Loucy (cell line): ENCODE results near the gene BUD23.

Source experiments
- H2AFZ ChIP-seq: fragments of 200-600 bp; sonication (generic); 2 replicates; pipeline ENCODE4 v1.6.0; 2016; ENCODE audit warnings: antibody characterized with exemption, mild to moderate bottlenecking, low read length, moderate library complexity
- H3F3A ChIP-seq: fragments of 200-600 bp; 2 replicates; pipeline ENCODE4 v1.6.0; 2016; ENCODE audit warnings: antibody characterized with exemption, low read depth, mild to moderate bottlenecking
- H3K27me3 ChIP-seq: fragments of 200-600 bp; sonication (generic); 2 replicates; pipeline ENCODE4 v1.6.1; 2014; ENCODE audit warnings: low read length, mild to moderate bottlenecking; ENCODE audit not compliant: insufficient read depth, poor library complexity, severe bottlenecking
- H3K36me3 ChIP-seq: fragments of 200-600 bp; sonication (generic); 2 replicates; pipeline ENCODE4 v1.6.1; 2016; ENCODE audit warnings: low read length; ENCODE audit not compliant: insufficient read depth
- H3K4me1 ChIP-seq: fragments of 200-600 bp; sonication (generic); 2 replicates; pipeline ENCODE4 v1.5.1; 2014; ENCODE audit warnings: low read length, mild to moderate bottlenecking; ENCODE audit not compliant: insufficient read depth, poor library complexity, severe bottlenecking
- H3K4me2 ChIP-seq: fragments of 200-600 bp; sonication (generic); 2 replicates; pipeline ENCODE4 v1.6.0; 2014; ENCODE audit warnings: antibody characterized with exemption, low read length, low read depth, mild to moderate bottlenecking; ENCODE audit not compliant: poor library complexity, severe bottlenecking
- H3K4me3 ChIP-seq: fragments of 200-600 bp; sonication (generic); 2 replicates; pipeline ENCODE4 v1.5.1; 2014; ENCODE audit warnings: low read length, mild to moderate bottlenecking, mixed read lengths; ENCODE audit not compliant: poor library complexity, severe bottlenecking
- H3K79me2 ChIP-seq: fragments of 200-600 bp; sonication (generic); 2 replicates; pipeline ENCODE4 v1.6.1; 2014; ENCODE audit warnings: low read length; ENCODE audit not compliant: insufficient read depth
- H3K9ac ChIP-seq: fragments of 200-600 bp; sonication (generic); 2 replicates; pipeline ENCODE4 v1.6.0; 2014; ENCODE audit warnings: mild to moderate bottlenecking, low read depth, low read length, moderate library complexity; ENCODE audit not compliant: poor library complexity, severe bottlenecking
- H3K9me2 ChIP-seq: fragments of 200-600 bp; sonication (generic); replicated peaks from 2 replicates; pipeline ENCODE4 v1.6.1; 2016; ENCODE audit warnings: low read depth, low read length, mixed read lengths
- H3K9me3 ChIP-seq: fragments of 200-600 bp; sonication (generic); 2 replicates; pipeline ENCODE4 v1.6.1; 2014; ENCODE audit warnings: mild to moderate bottlenecking, antibody characterized with exemption, low read length, low read depth; ENCODE audit not compliant: insufficient read depth
- H4K20me1 ChIP-seq: fragments of 200-600 bp; sonication (generic); 2 replicates; pipeline ENCODE4 v1.6.0; 2014; ENCODE audit warnings: antibody characterized with exemption, low read length, mild to moderate bottlenecking; ENCODE audit not compliant: insufficient read depth, poor library complexity, severe bottlenecking
- EZH2phosphoT487 ChIP-seq: fragments of 200-600 bp; IDR thresholded peaks from 2 replicates; pipeline ENCODE4 v1.6.1; 2018; ENCODE audit warnings: antibody characterized with exemption, mild to moderate bottlenecking, moderate library complexity, borderline replicate concordance
- TF ChIP-seq, protein P1 (sequence below): fragments of 200-600 bp; sonication (generic); conservative IDR thresholded peaks from 2 replicates; pipeline ENCODE4 v1.5.1; 2014; ENCODE audit warnings: mild to moderate bottlenecking, antibody characterized with exemption, low read length

The BUD23 gene

DNA sequence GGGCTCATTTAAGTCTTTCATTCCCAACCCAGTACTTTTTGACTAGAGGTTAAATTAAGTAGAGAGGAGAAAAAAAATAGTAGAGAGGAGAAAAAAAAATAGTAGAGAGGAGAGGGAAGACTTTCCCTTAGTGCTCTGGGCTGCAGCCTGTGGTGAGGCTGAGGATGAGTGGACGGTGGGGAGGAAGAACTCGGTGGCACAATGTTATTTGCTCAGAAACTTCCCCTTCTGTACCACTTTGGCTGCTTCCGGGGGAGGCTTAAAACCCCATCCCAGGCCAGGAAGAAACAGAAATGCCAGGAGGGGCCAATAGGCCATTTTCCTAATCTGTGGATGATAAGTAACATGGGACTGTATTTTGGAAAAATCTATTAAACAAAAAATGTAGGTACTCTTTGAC is 44.5 kb upstream of the BUD23 start:
- no peak overlapping the region for H3K4me2 ChIP-seq
- no peaks in the 10 kb centered on the region for H4K20me1 ChIP-seq
- peaks cover 8% of the 10 kb centered on the region; the same call in 1 of the 2 replicates for H3K9me3 ChIP-seq
- H3K79me2 ChIP-seq = no peaks in the 10 kb centered on the region
- TF ChIP-seq EZH2phosphoT487 = no peak
- TF ChIP-seq, protein P1, sequence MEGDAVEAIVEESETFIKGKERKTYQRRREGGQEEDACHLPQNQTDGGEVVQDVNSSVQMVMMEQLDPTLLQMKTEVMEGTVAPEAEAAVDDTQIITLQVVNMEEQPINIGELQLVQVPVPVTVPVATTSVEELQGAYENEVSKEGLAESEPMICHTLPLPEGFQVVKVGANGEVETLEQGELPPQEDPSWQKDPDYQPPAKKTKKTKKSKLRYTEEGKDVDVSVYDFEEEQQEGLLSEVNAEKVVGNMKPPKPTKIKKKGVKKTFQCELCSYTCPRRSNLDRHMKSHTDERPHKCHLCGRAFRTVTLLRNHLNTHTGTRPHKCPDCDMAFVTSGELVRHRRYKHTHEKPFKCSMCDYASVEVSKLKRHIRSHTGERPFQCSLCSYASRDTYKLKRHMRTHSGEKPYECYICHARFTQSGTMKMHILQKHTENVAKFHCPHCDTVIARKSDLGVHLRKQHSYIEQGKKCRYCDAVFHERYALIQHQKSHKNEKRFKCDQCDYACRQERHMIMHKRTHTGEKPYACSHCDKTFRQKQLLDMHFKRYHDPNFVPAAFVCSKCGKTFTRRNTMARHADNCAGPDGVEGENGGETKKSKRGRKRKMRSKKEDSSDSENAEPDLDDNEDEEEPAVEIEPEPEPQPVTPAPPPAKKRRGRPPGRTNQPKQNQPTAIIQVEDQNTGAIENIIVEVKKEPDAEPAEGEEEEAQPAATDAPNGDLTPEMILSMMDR = no peak
- no peak overlapping the region for H3K9ac ChIP-seq
- no peaks in the 10 kb centered on the region for H3F3A ChIP-seq
- H3K27me3 ChIP-seq = no peaks in the 10 kb centered on the region
- no peak overlapping the region for H3K4me3 ChIP-seq
- H2AFZ ChIP-seq = no peak overlapping the region
- no peaks in the 10 kb centered on the region for H3K4me1 ChIP-seq
- no peaks in the 10 kb centered on the region for H3K9me2 ChIP-seq
- H3K36me3 ChIP-seq = no peaks in the 10 kb centered on the region

DNA sequence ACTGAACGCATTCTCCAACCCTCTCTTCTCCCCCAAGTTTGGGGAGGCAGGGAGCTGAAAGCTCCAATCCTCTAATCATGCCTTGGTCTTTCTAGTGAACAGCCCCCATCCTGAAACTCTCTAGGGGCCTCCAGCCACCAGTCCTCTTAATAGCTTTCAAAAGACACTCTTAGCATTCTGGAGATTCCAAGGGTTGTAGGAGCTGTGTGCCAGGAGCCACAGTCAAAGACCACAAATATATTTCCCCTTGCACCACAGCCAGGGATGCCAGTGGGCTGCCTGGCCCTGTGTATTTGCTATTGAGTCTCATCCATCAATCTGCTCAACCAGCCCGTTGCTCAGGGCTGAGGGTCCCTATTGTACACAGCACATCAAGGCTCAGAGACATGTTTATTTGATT is 40.6 kb upstream of the BUD23 start:
- H3K4me1 ChIP-seq = no peaks in the 10 kb centered on the region
- TF ChIP-seq, protein P1 = no peak
- TF ChIP-seq EZH2phosphoT487 = no peak

DNA sequence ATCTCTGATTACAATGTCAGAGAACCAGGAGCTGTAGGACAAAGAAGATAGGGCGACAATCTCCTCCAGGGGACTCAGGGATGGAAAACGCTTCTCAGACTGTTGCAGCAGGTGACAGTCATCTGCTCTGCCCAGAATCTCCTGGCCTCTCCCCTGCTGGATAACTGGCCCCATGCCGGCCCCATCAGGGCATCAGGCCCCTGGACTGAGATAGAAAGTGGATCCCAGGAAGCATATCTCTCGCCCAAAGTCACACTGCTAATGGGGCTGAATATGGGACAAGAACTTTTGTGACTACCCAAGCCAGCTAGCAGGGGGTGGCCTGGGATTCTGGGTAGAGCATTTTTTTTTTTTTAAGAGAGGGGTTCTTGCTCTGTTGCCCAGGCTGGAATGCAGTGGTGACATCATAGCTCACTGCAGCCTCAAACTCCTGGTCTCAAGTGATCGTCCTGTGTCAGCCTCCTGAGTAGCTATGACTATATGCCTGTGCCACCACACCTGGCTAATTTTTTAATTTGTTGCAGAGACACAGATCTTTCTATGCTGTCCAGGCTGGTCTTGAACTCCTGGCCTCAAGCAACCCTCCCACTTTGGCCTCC is 38.6 kb upstream of the BUD23 start:
- Histone ChIP-seq H4K20me1 (no peaks in the 10 kb centered on the region), H3K79me2 (no peaks in the 10 kb centered on the region), H3K9me2 (no peaks in the 10 kb centered on the region), H3K9ac (no peak overlapping the region), H3K36me3 (no peaks in the 10 kb centered on the region), H3F3A (no peaks in the 10 kb centered on the region), H2AFZ (no peak overlapping the region), H3K4me2 (no peak overlapping the region), H3K4me1 (peaks cover 5% of the 10 kb centered on the region), H3K4me3 (no peak overlapping the region), H3K27me3 (no peaks in the 10 kb centered on the region), H3K9me3 (peaks cover 8% of the 10 kb centered on the region; the same call in 1 of the 2 replicates)
- TF ChIP-seq EZH2phosphoT487 = no peak
- TF ChIP-seq, protein P1 = no peak

More for the DNA sequence above, 40.6 kb upstream of the BUD23 start:
- Histone ChIP-seq H3K4me3 (no peak overlapping the region), H3K9ac (no peak overlapping the region), H2AFZ (no peak overlapping the region), H3K9me2 (no peaks in the 10 kb centered on the region), H3K27me3 (no peaks in the 10 kb centered on the region), H3K36me3 (no peaks in the 10 kb centered on the region), H3F3A (no peaks in the 10 kb centered on the region), H3K9me3 (peaks cover 8% of the 10 kb centered on the region; the same call in 1 of the 2 replicates), H3K79me2 (no peaks in the 10 kb centered on the region), H4K20me1 (no peaks in the 10 kb centered on the region), H3K4me2 (no peak overlapping the region)
